ENCODE results near the gene LAMA1. TPM values are rescaled to one million over a fixed set of nuclear protein-coding genes. Genes with fewer than 3 reads are reported as not detected.

The LAMA1 gene
- total and polyA plus RNA-seq, 2 of the 8 experiments (the other 6 are each of a cell fraction or from before 2014, with no cell fraction given): 30.4 to 48.7 TPM

- DNase-seq (ENCODE audit: low read depth in 1 of 2, low spot score in 2 of 2) (no peak), FAIRE-seq (no peak)
- H3K27ac ChIP-seq (ENCODE audit: low read depth, low read length): no peak overlapping the region
- no peak overlapping the region for H3K4ac ChIP-seq (replicated peaks; ENCODE audit: insufficient read length, low read depth, low read length)
- no peaks in the 10 kb centered on the region for H3K79me2 ChIP-seq (ENCODE audit: control insufficient read depth in 1 of 2, insufficient read depth in 2 of 2, low read length in 2 of 2)
- no peaks in the 10 kb centered on the region for H3K79me1 ChIP-seq (ENCODE audit: low read depth, low read length)
- no peak overlapping the region for H2BK15ac ChIP-seq (ENCODE audit: low read length)
- H4K8ac ChIP-seq (ENCODE audit: extremely low read depth, insufficient read depth, low read length): no peak overlapping the region
- no peak overlapping the region for H3K14ac ChIP-seq (ENCODE audit: insufficient read length)
- POLR2A ChIA-PET (ENCODE audit: partially characterized antibody): no interaction called here
- H4K91ac ChIP-seq (replicated peaks; ENCODE audit: insufficient read length, low read length): no peak overlapping the region
- H3K18ac ChIP-seq (ENCODE audit: extremely low read depth, low read length): no peak overlapping the region
- no peak overlapping the region for H2BK20ac ChIP-seq (ENCODE audit: low read length)
- no peak overlapping the region for H2AK5ac ChIP-seq (ENCODE audit: low read depth, low read length)
- no peaks in the 10 kb centered on the region for H3K27me3 ChIP-seq (replicated peaks in 1 of 4; ENCODE audit: control insufficient read depth in 3 of 4, extremely low read depth in 1 of 4, insufficient read depth in 3 of 4, low read length in 3 of 4)
- no peaks in the 10 kb centered on the region for H3K9me3 ChIP-seq (ENCODE audit: insufficient read depth in 2 of 2, low read depth in 1 of 2, low read length in 1 of 2)
- no peak overlapping the region for H4K5ac ChIP-seq (ENCODE audit: insufficient read length, low read depth, low read length)
- H3K23ac ChIP-seq (ENCODE audit: insufficient read length): no peak overlapping the region
- no peak overlapping the region for H3K9ac ChIP-seq (replicated peaks in 1 of 4; ENCODE audit: extremely low read depth in 1 of 4, low read depth in 3 of 4, low read length in 3 of 4)
- H3K4me2 ChIP-seq (ENCODE audit: insufficient read depth in 1 of 2, low read depth in 2 of 2, low read length in 2 of 2): no peak overlapping the region
- 0 out of 2 replicates have a peak overlapping the region, but pooled peaks have one; percentile 17 for H2AFZ ChIP-seq (ENCODE audit: low read length)
- CTCF ChIA-PET (ENCODE audit: partially characterized antibody): interaction anchor here (0.7 to 0.8 kb wide), 2 partner anchors 31 to 794 kb away, joined by 3 to 6 read pairs; no protein-coding TSS in a partner anchor
- H2BK120ac ChIP-seq (replicated peaks; ENCODE audit: low read depth, low read length): no peak overlapping the region
- H3K4me1 ChIP-seq (replicated peaks in 1 of 4; ENCODE audit: control insufficient read depth in 3 of 4, insufficient read depth in 4 of 4, low read length in 3 of 4): no peaks in the 10 kb centered on the region
- H3K23me2 ChIP-seq (ENCODE audit: low read depth, low read length): no peaks in the 10 kb centered on the region
- TF ChIP-seq, protein P1, sequence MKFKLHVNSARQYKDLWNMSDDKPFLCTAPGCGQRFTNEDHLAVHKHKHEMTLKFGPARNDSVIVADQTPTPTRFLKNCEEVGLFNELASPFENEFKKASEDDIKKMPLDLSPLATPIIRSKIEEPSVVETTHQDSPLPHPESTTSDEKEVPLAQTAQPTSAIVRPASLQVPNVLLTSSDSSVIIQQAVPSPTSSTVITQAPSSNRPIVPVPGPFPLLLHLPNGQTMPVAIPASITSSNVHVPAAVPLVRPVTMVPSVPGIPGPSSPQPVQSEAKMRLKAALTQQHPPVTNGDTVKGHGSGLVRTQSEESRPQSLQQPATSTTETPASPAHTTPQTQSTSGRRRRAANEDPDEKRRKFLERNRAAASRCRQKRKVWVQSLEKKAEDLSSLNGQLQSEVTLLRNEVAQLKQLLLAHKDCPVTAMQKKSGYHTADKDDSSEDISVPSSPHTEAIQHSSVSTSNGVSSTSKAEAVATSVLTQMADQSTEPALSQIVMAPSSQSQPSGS (IDR thresholded peaks at IDR 0.05; ENCODE audit: low read length): no peak
- TF ChIP-seq CHD1 (IDR thresholded peaks at IDR 0.05; ENCODE audit: low read depth, low read length) (no peak), USF2 (IDR thresholded peaks at IDR 0.05; ENCODE audit: low read length) (no peak), SIN3A (conservative IDR thresholded peaks at IDR 0.05 in 1 of 2, IDR thresholded peaks at IDR 0.05 in 1 of 2; ENCODE audit: low read depth in 1 of 2, low read length in 2 of 2) (no peak)
- H3K36me3 ChIP-seq (ENCODE audit: control insufficient read depth in 2 of 4, insufficient read depth in 4 of 4, low read length in 3 of 4): no peaks in the 10 kb centered on the region
- no peak overlapping the region for H3K56ac ChIP-seq (replicated peaks; ENCODE audit: insufficient read length, low read depth, low read length)
- H4K20me1 ChIP-seq (replicated peaks in 1 of 2; ENCODE audit: control insufficient read depth in 1 of 2, insufficient read depth in 2 of 2, low read length in 2 of 2): no peaks in the 10 kb centered on the region
- WGBS, 2 experiments (ENCODE audit: extremely low coverage in 1 of 2, insufficient coverage in 1 of 2, insufficient read length in 1 of 2, insufficient replicate concordance in 2 of 2, low coverage in 1 of 2, low lambda C conversion rate in 2 of 2, missing lambda C conversion rate in 1 of 2): 96% methylated on average over 1 of the region's 1 CpG; no CpG with 5 or more reads in 1 of the 2 experiments
- H3K4me3 ChIP-seq (ENCODE audit: extremely low read depth in 1 of 4, insufficient read depth in 2 of 4, low read depth in 3 of 4, low read length in 4 of 4): no peak overlapping the region
- H2BK12ac ChIP-seq (ENCODE audit: low read depth, low read length): no peak overlapping the region
- H2BK5ac ChIP-seq (ENCODE audit: low read depth, low read length): no peak overlapping the region
Observed at GRCh38 chr18:7146067-7146466, 28.5 kb upstream of the LAMA1 start.

Measured in H1 (cell line).